Superior temporal gyrus (tissue), 1 donor: ENCODE measurements around the gene SLC66A1.

Experiments used
- DNase-seq: peaks from one replicate; pipeline ENCODE4 v3.0.0-alpha.2; 2016; ENCODE audit errors: extremely low spot score

SLC66A1 gene

GRCh38 chr1:19342894-19343616 lies 30.9 kb downstream of the SLC66A1 start:
- DNase-seq = no peak

- DNase-seq = no peak
Measured at GRCh38 chr1:19343617-19344350, 31.7 kb downstream of the SLC66A1 start.

GRCh38 chr1:19344372-19344810 lies 32.3 kb downstream of the SLC66A1 start:
- peak; percentile 60 for DNase-seq

GRCh38 chr1:19344831-19345230 lies 32.7 kb downstream of the SLC66A1 start:
- no peak for DNase-seq

- DNase-seq = no peak
Measured at GRCh38 chr1:19345391-19345790, 33.3 kb downstream of the SLC66A1 start.

- no peak for DNase-seq
Measured at GRCh38 chr1:19346026-19346425, 33.9 kb downstream of the SLC66A1 start.

GRCh38 chr1:19347533-19348172 lies 35.5 kb downstream of the SLC66A1 start:
- DNase-seq = no peak

- no peak for DNase-seq
Measured at GRCh38 chr1:19348441-19349198, 36.5 kb downstream of the SLC66A1 start.

- no peak for DNase-seq
Measured at GRCh38 chr1:19349999-19350398, 37.9 kb downstream of the SLC66A1 start.

- DNase-seq = no peak
Measured at GRCh38 chr1:19350566-19350965, 38.4 kb downstream of the SLC66A1 start.

- DNase-seq = no peak
Measured at GRCh38 chr1:19351873-19352272, 39.7 kb downstream of the SLC66A1 start.

- DNase-seq = no peak
Measured at GRCh38 chr1:19352839-19353238, 40.7 kb downstream of the SLC66A1 start.

- no peak for DNase-seq
Measured at GRCh38 chr1:19353596-19353995, 41.5 kb downstream of the SLC66A1 start.

GRCh38 chr1:19354531-19354981 lies 42.4 kb downstream of the SLC66A1 start:
- no peak for DNase-seq

- no peak for DNase-seq
Measured at GRCh38 chr1:19356266-19356665, 44.1 kb downstream of the SLC66A1 start.

GRCh38 chr1:19357299-19357986 lies 45.3 kb downstream of the SLC66A1 start:
- no peak for DNase-seq

- DNase-seq = no peak
Measured at GRCh38 chr1:19358710-19359109, 46.6 kb downstream of the SLC66A1 start.

- DNase-seq = no peak
Measured at GRCh38 chr1:19359357-19359756, 47.2 kb downstream of the SLC66A1 start.

GRCh38 chr1:19360016-19360415 lies 47.9 kb downstream of the SLC66A1 start:
- DNase-seq = no peak

- no peak for DNase-seq
Measured at GRCh38 chr1:19360432-19360831, 48.3 kb downstream of the SLC66A1 start.
